GM10847 (cell line): Measurements from ENCODE around the gene CRABP2.

Experiments
- POLR2A ChIP-seq: IDR thresholded peaks from 2 replicates; pipeline ENCODE4 v1.6.1; 2011; ENCODE audit not compliant: insufficient read length; ENCODE audit errors: extremely low read depth

The CRABP2 gene

DNA sequence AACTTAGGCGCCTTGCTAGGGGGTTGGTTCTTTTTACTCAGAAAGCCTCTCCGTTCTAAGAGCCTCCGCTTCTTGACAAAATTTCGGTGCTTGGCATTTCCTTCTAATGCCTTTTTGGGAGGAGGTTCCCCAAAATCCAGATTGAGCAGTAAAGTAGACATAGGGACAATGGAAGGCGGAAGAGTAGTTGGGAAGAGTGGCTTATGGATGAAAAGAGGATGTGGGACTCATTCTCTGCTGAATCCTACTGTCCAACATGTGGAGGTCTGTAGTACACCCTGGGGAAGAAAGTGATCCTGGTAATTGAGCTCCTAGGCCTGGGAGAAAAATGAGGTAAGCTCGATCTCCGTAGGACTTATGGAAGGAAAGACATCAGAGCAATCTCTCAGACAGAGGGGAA is 22.1 kb upstream of the CRABP2 start:
- TF ChIP-seq POLR2A: no peak

DNA sequence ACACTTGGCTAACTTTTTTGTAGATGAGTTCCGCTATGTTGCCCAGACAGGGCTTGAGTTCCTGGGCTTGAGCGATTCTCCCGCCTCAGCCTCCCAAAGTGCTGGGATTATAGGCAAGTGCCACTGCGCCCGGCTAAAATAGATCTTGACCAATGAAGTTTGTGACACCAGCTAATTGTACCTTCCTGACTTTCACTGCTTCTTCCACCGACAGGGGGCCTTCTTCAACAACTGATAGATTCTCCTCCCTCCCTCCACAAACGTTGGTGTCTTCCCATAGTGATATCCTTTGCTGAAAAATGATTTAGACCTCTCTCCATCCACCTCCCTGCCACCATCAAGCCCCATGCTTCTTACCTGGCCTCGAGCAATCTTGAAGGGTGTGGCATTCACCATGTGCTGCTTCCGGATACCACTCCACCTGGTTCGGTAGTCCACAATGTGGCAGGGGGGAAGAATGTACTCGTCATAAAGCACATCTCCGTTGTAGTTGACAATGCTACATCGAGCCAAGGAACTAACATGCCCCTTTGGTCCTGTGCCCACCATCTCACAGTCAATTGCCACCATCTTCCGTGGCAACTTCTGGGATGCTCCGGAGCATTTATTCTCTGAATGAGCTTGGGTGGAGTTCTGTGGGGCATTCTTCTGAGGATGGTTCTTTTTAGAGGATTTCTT is 21.3 kb upstream of the CRABP2 start:
- no peak for TF ChIP-seq POLR2A

DNA sequence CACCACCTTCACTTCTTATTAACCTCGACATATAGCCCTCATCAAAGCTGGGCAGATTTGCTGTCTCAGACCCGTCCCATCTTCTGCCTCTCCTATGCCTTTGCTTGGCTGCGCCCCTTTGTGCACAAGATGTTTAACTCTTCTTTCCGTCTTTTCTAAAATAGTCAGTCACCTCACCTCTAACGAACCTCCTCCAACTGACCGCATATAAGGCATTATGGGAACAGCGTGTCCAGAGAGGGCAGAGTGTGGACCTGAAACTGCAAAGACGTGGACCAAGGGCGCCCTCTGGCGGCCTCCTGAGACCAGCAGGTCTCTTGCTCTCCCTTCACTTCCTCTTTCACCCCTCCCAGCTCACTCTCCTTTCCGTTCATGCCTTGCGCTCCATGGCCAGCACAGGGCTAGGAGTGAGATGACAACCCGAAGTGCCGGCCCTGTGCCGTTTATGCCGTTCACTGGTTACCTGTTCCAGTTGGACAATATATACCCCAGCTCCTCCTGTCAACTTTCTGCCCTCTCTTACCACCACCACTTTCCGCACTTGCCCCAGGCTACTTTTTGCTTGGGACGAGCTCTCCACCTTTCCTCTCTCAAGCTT is 20.4 kb upstream of the CRABP2 start:
- TF ChIP-seq POLR2A: no peak

DNA sequence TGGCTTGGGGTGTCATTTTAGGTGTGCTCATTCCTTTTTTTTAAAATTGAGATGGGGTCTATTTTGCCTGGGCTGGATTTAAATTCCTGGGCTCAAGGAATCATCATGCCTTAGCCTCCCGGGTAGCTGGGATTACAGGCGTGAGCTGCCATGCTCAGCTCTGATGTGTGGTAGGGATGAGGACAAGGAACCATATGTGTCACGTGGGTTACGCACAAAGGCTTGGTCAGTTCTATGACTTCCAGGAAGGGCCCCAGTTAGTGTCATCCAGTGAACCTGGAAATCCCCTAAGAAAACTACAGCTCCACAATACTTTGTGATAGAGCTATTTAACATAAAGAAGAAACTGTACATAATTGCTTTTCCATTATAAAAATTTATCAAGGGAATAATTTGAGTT is 16.2 kb upstream of the CRABP2 start:
- no peak for TF ChIP-seq POLR2A

DNA sequence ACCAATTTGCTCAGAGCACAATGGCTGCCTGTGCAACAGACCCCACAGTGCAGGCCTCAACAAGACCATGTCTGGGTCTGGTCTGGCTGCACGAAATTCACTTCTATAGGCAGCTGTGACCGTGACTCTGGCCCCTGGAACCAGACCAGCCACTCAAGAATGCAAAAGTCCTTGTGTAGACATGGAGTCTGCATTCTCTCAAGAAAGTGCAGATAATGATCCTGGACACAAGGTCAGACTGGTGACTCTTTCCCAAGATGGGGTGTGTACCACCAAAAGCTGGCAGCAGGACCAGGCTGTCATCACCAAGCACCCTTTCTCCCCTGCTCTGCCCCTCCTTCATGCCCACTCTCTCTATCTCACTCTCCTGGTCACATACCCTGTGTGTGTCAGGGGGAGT is 15.7 kb upstream of the CRABP2 start:
- no peak for TF ChIP-seq POLR2A

GRCh38 chr1:156717351-156717750 is 12.0 kb upstream of the CRABP2 start:
- TF ChIP-seq POLR2A: no peak

- no peak for TF ChIP-seq POLR2A
Observed at GRCh38 chr1:156714830-156715229, 9.4 kb upstream of the CRABP2 start.

- TF ChIP-seq POLR2A: no peak
Observed at GRCh38 chr1:156712626-156713025, 7.2 kb upstream of the CRABP2 start.

DNA sequence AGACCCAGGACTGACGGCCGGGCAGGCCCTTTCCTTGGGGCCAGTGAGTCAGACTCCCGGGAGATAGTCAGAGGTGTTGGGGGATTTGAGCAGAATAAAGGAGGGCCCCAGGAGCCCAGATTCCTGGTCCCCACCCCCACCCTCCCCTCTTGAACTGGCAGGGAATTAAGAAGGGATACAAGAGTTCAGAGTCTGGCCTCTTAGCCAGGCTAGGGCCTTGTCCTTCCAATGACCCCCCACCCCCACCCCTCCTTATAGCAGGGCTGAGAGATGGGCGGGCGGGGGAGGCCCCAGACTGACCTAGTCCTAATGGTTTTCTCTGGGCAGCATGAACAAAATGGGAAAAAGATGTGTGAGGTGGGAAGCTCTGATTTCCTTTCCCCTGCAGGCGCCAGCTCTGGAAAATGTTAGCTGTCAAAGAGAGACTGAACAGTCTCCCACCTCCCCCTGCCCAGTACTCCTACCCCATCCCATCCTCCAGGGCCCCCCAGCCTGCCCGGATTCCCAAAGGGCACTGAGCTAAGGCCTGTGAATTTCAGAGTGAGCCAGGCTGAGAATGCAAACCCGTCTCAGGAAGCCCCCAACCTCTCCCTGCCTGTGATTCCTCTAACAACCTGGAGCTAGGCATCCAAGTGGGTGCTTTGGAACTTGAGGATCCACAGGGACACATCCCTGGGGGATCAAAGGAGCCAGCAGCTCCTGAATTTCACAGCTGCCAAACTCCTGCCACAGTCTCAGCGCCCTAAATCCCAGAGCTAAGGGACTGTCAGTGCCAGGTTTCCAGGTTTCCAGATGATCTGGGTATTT is 5.8 kb upstream of the CRABP2 start:
- no peak for TF ChIP-seq POLR2A

DNA sequence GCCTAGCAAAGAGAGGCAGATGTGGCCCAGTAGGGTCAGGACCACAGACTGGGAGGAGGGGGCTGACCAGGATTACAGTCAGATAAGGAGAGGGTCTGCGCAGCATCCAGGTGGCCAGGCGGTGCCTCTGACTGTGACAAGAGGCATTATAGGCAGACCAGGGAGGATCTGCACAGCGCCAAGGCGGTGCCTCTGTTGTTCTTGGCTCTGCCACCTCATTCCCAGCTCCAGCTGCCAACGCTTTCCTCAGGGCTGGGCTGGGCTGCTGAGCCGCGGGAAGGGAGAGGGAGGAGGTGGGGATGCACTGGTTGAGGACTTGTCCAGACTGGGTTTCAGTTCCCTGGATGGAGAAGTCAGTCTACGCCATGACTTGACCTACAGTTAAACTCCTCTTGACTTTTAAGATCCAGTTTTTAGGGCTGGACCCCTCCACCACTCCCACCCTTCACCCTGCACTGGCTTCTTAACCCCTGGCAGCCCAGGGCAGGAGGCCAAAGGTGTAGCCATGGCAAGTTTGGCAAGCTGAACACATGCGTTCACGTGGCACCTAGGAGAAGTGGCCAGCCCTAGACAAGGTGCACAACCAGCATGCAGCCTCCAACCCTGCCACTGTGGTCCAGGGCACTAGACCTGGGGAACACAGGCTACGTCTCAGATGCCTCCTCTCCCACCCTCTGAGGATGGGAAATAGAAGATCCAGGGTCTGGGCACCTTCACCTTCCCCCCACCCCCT is 4.5 kb upstream of the CRABP2 start:
- no peak for TF ChIP-seq POLR2A

DNA sequence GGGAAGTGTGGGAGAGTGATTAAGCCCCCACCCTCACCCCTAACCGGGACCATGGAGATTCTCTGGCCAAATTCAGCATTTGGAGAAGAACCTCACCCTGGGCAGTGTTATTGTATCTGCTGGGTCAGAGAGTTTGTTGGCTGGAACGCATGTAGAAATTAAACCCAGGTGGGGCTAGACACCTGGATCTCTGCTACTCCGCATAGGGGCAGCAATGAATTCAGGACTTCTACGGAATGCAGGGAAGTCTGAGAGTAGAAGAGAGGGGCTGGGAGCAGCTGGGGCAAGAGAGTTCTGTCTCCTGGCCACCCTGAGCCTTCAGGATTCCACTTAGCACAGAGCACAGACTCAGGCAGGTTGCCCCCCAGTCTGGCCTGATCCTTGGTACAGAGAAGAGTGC is 3.6 kb upstream of the CRABP2 start:
- TF ChIP-seq POLR2A: no peak

GRCh38 chr1:156708218-156708661 is 2.9 kb upstream of the CRABP2 start:
- TF ChIP-seq POLR2A: no peak

GRCh38 chr1:156707417-156708217 is 2.2 kb upstream of the CRABP2 start:
- no peak for TF ChIP-seq POLR2A

- no peak for TF ChIP-seq POLR2A
Observed at GRCh38 chr1:156706657-156707416, 1.5 kb upstream of the CRABP2 start.
